GM18951 (cell line): Measurements from ENCODE around the gene AMIGO3.

Experiments used
- POLR2A ChIP-seq: IDR thresholded peaks from 4 replicates; pipeline ENCODE4 v1.6.1; 2011; ENCODE audit warnings: mild to moderate bottlenecking; ENCODE audit not compliant: insufficient read length, insufficient read depth; ENCODE audit errors: extremely low read depth
- in situ Hi-C: fragments of 300-500 bp; cut with MboI; formaldehyde crosslinking; loops from one replicate; pipeline ENCODE4 v1.12.0; 2022; ENCODE audit warnings: low sequenced_read_pairs, mixed read lengths, inconsistent platforms; ENCODE audit not compliant: unreplicated experiment

AMIGO3 gene

GRCh38 chr3:49721896-49722781 lies 2.7 kb upstream of the AMIGO3 start:
- TF ChIP-seq POLR2A = peak; percentile 20
- in situ Hi-C loops = no loop called here

GRCh38 chr3:49721596-49721895 lies 2.1 kb upstream of the AMIGO3 start:
- TF ChIP-seq POLR2A = no peak
- in situ Hi-C loops = no loop called here

GRCh38 chr3:49720855-49721595 lies 1.5 kb upstream of the AMIGO3 start:
- TF ChIP-seq POLR2A = no peak
- in situ Hi-C loops = no loop called here

GRCh38 chr3:49718858-49719213 lies 648 bp downstream of the AMIGO3 start:
- in situ Hi-C loops = no loop called here

GRCh38 chr3:49717959-49718857 lies 1.3 kb downstream of the AMIGO3 start:
- no peak for TF ChIP-seq POLR2A

More at GRCh38 chr3:49718858-49719213, 648 bp downstream of the AMIGO3 start:
- TF ChIP-seq POLR2A = no peak

GRCh38 chr3:49717211-49717958 lies 2.1 kb downstream of the AMIGO3 start:
- TF ChIP-seq POLR2A = no peak
- in situ Hi-C loops = no loop called here

More at GRCh38 chr3:49717959-49718857, 1.3 kb downstream of the AMIGO3 start:
- in situ Hi-C loops = no loop called here

- peak; percentile 21 for TF ChIP-seq POLR2A
- in situ Hi-C loops = no loop called here
These were observed 2.7 kb downstream of the AMIGO3 start for GRCh38 chr3:49716691-49717210.

GRCh38 chr3:49716169-49716568 lies 3.3 kb downstream of the AMIGO3 start:
- in situ Hi-C loops = no loop called here
- TF ChIP-seq POLR2A = no peak

GRCh38 chr3:49715611-49716121 lies 3.8 kb downstream of the AMIGO3 start:
- in situ Hi-C loops = no loop called here

GRCh38 chr3:49714728-49715550 lies 4.5 kb downstream of the AMIGO3 start:
- in situ Hi-C loops = no loop called here
- no peak for TF ChIP-seq POLR2A

More at GRCh38 chr3:49715611-49716121, 3.8 kb downstream of the AMIGO3 start:
- TF ChIP-seq POLR2A = no peak
